OCI-M2 (cell line): ENCODE results near the gene ANKRD29.
"Not testable (repeated sequence)": the region's sequence is repeated elsewhere in the genome, so short reads cannot be mapped to it uniquely, and the experiment has no call there.

ENCODE experiments used
- DNase-seq: peaks from one replicate; lab custom pipeline; 2025; ENCODE audit not compliant: unreplicated experiment; lab: John Stamatoyannopoulos, UW

ANKRD29 gene

DNA sequence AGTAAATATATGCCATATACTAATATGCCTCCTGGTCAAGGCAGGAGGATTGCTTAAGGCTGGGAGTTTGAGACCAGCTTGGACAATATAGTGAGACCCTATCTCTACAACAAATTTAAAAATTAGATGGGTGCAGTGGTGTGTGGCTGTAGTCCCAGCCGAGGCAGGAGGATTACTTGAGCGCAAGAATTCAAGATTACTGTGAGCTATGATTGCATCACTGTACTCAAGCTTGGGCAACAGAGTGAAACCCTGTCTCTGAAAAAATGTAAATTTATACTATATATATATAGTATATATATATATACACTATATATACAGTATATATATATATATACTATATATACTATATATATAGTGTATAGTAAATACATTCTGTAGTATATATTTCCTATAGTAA lies 46.5 kb downstream of the ANKRD29 start:
- no peak for DNase-seq

DNA sequence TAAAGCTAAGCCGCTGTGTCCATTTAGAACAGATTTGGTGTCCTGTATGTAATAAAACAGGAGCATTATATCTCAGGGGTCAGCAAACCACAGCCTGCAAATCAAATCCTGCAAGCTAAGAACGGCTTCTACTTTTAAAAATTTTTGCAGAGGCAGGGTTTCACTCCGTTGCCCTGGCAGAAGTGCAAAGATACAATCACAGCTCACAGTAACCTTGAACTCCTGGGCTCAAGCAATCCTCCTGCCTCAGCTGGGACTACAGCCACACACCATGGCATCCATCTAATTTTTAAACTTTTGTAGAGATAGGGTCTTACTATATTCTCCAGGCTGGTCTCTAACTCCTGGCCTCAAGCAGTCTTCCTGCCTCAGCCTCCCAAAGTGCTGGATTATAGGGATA lies 47.8 kb downstream of the ANKRD29 start:
- no peak for DNase-seq

GRCh38 chr18:23614413-23614812 lies 48.3 kb downstream of the ANKRD29 start:
- DNase-seq = no peak

DNA sequence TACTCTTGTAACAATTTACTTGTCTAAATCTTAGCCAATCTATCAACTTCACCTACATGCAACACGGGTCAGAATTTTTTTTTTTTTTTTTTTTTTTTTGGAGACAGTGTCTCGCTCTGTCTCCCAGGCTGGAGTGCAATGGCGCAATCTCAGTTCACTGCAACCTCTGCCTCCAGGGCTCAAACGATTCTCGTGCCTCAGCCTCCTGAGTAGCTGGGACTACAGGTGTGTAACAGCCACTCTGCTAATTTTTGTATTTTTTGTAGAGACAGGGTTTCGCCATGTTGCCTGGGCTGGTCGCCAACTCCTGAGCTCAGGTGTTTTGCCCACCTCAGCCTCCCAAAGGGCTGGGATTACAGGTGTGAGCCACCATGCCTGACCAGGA lies 49.6 kb downstream of the ANKRD29 start:
- not testable (repeated sequence) for DNase-seq

GRCh38 chr18:23612434-23613090 lies 50.1 kb downstream of the ANKRD29 start:
- DNase-seq = no peak

DNA sequence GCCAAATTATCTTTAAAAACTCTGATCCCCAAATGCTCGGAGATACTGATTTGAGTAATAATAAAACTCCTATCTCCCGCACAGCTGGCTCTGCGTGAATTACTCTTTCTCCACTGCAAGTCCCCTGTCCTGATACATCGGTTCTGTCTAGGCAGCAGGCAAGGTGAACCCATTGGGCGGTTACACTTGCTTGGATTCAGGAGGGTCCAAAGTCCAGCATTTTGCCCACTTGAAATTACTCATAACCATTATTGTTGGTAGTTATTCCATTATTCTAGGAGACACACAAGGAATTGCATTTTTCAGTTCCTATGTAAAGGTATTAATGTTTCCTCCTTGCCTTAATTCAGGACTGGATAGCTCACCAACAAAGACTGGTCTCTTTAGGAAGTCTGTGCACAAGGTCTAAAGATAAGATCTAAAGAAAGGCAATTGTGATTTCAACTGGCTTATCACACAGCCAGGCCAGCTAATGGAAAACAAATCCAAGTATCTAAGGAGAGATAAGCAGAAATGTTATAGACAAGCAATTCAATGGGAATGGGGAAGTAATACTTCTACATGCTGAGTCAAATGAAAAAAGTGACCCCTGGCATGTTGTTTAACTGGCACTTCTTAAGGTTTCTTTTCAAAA lies 53.2 kb downstream of the ANKRD29 start:
- DNase-seq = no peak

GRCh38 chr18:23608211-23608610 lies 54.5 kb downstream of the ANKRD29 start:
- DNase-seq = no peak

DNA sequence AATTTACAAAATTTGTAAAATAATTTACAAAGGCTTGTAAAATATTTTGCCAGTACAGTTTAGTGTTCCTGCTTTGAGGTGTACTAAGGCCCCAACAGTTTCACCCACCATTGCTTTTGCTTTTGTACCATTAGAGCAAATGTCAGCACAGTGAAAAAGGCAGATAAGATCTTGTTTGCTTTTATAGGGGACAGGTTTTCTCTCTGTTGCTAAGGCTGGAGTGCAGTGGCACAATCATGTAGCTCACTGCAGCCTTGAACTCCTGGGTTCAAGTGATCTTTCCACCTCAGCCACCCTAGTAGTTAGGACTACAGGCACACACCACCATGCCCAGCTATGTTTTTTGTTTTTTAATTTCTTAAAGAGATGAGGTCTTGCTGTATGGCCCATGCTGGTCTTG lies 56.8 kb downstream of the ANKRD29 start:
- no peak for DNase-seq

DNA sequence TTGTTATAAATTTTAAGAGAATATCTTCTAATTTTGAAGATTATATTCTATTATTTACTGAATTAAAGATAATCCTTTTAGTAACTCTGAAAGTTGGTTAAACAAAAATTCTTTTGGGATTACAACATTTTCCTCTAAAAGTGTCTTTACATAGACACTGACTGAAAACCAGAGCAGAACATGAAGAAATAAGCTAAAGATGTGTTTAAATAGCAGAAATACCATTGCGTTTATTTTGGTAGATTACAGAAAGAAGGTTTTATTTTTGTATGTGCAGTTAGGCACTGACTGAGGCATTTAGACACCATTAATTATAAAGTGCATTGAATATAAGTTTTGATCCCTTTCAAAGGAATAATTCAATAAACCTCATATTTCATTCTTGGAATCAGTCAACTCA lies 62.9 kb downstream of the ANKRD29 start:
- no peak for DNase-seq

DNA sequence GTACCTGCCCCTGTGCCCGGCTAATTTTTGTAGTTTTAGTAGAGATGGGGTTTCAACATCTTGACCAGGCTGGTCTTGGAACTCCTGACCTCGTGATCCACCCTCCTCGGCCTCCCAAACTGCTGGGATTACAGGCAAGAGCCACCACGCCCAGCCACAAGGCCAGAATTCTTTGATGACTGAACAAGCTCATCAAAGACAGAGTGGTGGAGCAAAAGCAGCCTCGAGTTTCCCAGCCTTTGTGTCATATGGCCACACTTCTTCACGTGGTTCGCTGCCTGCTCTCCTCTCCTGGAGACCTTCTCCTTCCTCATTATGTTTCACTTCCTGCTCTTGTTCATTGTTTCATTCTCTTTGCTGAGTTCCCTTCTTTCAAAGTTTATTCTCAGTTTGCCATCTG lies 66.5 kb downstream of the ANKRD29 start:
- DNase-seq = no peak

DNA sequence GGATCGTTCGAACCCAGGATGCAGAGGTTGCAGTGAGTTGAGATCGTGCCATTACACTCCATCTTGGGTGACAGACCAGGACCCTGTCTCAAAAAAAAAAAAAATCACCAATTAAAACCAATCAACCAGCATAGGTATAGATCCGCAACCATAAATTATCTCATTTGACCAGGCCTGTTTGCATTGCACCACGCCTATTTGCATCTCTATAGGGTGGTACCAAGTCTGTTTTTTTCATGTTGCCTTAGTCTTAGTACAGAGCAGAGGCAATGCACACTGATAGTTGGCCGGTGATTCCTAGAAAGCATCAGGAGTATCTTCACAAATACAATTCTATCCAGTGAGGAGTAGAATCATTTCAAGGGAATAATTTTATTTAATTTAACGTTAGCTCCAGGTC lies 67.1 kb downstream of the ANKRD29 start:
- no peak for DNase-seq

GRCh38 chr18:23593720-23594119 lies 69.0 kb downstream of the ANKRD29 start:
- no peak for DNase-seq

- no peak for DNase-seq
Measured at GRCh38 chr18:23592911-23593310, 69.8 kb downstream of the ANKRD29 start.

DNA sequence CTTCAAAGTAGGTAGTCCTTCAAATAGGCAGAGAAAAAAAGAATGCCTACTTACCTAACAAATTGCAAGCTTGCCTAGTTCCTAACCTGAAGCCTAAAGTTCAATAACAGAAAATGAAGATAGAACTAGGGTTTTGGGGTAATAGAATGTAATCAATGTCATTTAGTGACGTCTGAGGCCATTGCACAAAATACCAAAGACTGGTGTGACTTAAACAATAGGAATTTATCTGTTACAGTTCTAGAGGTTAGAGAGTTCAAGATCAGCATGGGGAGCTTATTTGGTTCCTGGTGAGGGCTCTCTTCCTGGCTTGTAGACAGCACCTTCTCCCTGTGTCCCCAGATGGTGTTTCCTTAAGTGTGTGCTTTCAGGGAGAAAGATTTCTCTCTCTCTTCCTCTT lies 71.7 kb downstream of the ANKRD29 start:
- no peak for DNase-seq

DNA sequence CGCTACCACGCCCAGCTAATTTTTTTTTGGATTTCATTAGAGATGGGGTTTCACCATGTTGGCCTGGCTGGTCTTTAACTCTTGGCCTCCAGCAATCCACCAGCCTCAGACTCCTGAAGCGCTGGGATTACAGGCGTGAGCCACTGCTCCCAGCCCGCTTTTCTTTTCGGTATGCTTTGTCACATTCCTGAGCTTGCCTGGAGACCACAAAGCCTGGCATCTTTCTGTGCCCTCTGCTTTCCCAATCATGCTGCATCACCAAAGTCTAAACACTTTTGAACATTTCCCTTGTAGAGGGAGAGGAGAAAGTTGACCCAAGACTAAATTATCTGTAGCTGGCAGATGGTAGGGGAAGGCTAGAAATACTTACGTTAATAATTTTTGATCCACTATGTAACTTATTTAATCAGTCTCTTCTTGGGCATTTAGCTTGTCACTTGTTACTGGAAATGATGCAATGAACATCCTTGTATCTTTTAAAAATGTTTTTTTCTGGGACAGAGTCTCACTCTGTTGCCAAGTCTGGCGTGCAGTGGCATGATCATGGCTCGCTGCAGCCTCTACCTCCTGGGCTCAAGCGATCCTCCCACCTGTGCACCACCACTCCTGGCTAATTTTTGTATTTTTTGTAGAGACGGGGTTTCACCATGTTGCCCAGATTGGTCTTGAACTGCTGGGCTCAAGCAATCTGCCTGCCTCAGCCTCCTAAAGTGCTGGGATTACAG lies 73.7 kb downstream of the ANKRD29 start:
- no peak for DNase-seq

GRCh38 chr18:23587220-23587642 lies 75.5 kb downstream of the ANKRD29 start:
- no peak for DNase-seq

GRCh38 chr18:23586249-23587196 lies 76.2 kb downstream of the ANKRD29 start, which contains the start of gene NPC1:
Gene NPC1 (minus strand): TSS chr18:23586506. CDS start chr18:23586343, 163 bp downstream.
- peak; percentile 19 for DNase-seq

DNA sequence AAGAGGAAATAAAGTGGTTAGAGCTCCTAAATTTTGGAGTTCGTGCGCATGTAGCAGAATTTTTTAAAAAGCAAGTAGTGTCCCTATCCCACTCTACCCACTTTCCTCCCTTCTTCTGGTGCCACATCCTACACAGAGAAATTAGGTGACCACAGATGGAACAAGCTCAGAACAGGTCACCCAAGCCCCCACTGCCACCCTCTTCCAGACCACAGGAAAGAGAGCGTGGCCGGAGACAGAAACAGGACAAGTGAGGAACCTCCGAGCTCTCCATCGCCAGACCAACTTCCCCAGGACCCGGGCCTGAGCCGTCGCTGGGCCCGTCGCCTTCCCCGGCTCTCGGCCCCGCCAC lies 76.8 kb downstream of the ANKRD29 start:
- no peak for DNase-seq

DNA sequence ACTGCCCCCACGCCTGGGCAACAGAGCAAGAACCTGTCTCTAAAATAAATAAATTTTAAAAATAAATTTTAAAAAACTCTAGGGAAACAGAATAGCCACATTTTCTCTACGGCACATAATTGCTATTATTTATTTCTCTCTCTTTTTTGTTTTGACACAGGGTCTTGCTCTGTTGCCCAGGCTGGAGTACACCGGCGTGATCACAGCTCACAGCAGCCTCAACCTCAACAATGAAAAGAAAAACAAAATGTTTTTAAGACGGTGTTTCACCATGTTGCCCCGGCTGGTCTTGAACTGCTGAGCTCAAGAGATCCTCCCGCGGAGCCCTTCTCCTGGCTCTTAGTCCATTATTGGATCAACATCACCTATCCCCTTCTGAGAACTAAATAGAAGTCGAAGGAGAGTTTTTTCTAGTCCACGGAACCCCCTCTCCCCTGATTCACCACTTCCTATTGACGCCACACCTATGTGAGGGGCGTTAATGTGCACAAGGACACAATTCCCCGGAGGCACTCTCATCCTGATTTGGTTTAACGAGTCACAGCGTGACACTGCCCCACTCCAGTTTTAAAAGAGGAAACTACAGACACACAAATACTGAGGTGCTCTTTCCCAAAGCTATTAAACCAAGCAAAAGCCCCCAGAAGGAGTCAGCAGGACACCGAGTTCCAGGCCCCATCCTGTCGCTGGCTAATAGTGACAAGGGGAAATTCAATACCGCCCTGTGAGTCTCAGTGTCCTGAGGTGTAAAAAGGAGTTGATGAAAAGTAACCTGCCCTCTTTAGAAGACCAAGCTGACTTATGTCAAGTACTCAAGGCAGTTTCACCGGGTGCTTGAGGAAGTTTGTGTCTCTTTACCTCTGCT lies 77.5 kb downstream of the ANKRD29 start:
- DNase-seq = no peak
